ENCODE results near the gene NACC2. TPM values are rescaled to one million over a fixed set of nuclear protein-coding genes. Genes with fewer than 3 reads are reported as not detected.

NACC2 gene
- polyA plus RNA-seq, 5 donors, result 3.0 to 6.9 (median 5.0) TPM

GRCh38 chr9:135962696-135963307, 132.3 kb downstream of the NACC2 start:
- DNase-seq, result no peak

- DNase-seq, result no peak
Observed at GRCh38 chr9:135961811-135962695, 133.0 kb downstream of the NACC2 start.

- peak; percentile 94 to 95 for DNase-seq
Observed at GRCh38 chr9:135961277-135961715, 133.8 kb downstream of the NACC2 start, which contains the start of gene UBAC1. Gene UBAC1 (minus strand): TSS chr9:135961373. CDS start chr9:135961162, 211 bp downstream.

- no peak for DNase-seq
Observed at GRCh38 chr9:135960411-135961276, 134.4 kb downstream of the NACC2 start.

- no peak for DNase-seq
Observed at GRCh38 chr9:135959814-135960213, 135.3 kb downstream of the NACC2 start.

GRCh38 chr9:135958485-135958884, 136.6 kb downstream of the NACC2 start:
- no peak for DNase-seq

GRCh38 chr9:135957431-135957830, 137.7 kb downstream of the NACC2 start:
- no peak for DNase-seq

- DNase-seq, result no peak
Observed at GRCh38 chr9:135956802-135957174, 138.3 kb downstream of the NACC2 start.

Other genes starting within 250 kb of the NACC2 start
- 10 to 100 TPM; 20.5 to 24.1 (median 22.7) TPM for gene CAMSAP1, start 187.7 kb downstream of the NACC2 start, polyA plus RNA-seq (ENCODE audit: insufficient read depth in 1 of 5, insufficient read length in 5 of 5, low replicate concordance in 1 of 5)
- 10 to 100 TPM; 27.6 to 38.4 (median 32.3) TPM for gene UBAC1, start 133.9 kb downstream of the NACC2 start, polyA plus RNA-seq (ENCODE audit: insufficient read depth in 1 of 5, insufficient read length in 5 of 5, low replicate concordance in 1 of 5)
- 10 to 100 TPM; 10.2 to 21.0 (median 12.6) TPM for gene TMEM250, start 23.6 kb upstream of the NACC2 start, polyA plus RNA-seq (ENCODE audit: insufficient read depth in 1 of 5, insufficient read length in 5 of 5, low replicate concordance in 1 of 5)
- gene LHX3, start 109.8 kb upstream of the NACC2 start, polyA plus RNA-seq (ENCODE audit: insufficient read depth in 1 of 5, insufficient read length in 5 of 5, low replicate concordance in 1 of 5), result not detected
- gene QSOX2, start 150.5 kb upstream of the NACC2 start, polyA plus RNA-seq (ENCODE audit: insufficient read depth in 1 of 5, insufficient read length in 5 of 5, low replicate concordance in 1 of 5), result 10 to 100 TPM in 4 of 5 donors, 1 to 10 TPM in 1; 9.1 to 12.5 (median 11.9) TPM
- gene CCDC187, start 208.8 kb upstream of the NACC2 start, polyA plus RNA-seq (ENCODE audit: insufficient read depth in 1 of 5, insufficient read length in 5 of 5, low replicate concordance in 1 of 5), result 1 to 10 TPM in 4 of 5 donors, under 1 TPM in 1; 0.65 to 2.9 (median 1.8) TPM
- gene GPSM1, start 232.2 kb upstream of the NACC2 start, polyA plus RNA-seq (ENCODE audit: insufficient read depth in 1 of 5, insufficient read length in 5 of 5, low replicate concordance in 1 of 5), result 10 to 100 TPM; 35.9 to 84.2 (median 56.6) TPM

Measured in right lung (tissue), 5 donors.